GM18868 (cell line): ENCODE results near the gene SRCIN1.

Experiments
- ATAC-seq: cut with Tn5 transposase; IDR thresholded peaks from one replicate; pipeline ENCODE4 v1.9.1; 2021; ENCODE audit warnings: mild to moderate bottlenecking, moderate library complexity; ENCODE audit not compliant: unreplicated experiment

SRCIN1 gene

DNA sequence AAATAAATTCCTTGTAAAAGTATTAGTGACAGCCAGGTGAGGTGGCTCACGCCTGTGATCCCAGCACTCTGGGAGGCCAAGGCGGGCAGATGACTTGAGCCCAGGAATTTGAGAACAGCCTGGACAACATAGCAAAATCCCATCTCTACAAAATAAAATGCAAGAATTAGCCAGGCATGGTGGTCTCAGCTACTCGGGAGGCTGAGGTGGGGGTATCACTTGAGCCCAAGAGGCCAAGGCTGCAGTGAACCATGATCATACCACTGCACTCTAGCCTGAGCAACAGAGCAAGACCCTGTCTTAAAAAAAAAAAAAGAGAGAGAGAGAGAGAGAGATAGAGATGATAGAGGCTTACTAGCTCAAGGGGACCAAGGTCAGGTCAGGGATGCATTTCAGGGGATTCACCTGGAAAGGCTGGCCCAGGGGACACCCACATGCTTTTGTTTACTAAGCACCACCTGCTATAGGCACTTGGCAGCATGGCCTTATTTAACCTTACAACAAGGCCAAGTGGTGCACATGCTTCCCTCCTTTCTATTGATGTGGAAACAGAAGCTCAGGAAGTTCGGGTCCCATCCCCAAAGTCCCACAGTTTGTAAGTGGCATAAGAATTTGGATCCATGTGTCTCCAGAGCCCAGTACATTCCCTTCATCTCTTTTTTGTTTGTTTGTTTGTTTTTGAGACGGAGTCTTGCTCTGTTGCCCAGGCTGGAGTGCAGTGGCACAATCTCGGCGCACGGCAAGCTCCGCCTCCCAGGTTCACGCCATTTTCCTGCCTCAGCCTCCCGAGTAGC is 12.4 kb upstream of the SRCIN1 start:
- no peak for ATAC-seq

DNA sequence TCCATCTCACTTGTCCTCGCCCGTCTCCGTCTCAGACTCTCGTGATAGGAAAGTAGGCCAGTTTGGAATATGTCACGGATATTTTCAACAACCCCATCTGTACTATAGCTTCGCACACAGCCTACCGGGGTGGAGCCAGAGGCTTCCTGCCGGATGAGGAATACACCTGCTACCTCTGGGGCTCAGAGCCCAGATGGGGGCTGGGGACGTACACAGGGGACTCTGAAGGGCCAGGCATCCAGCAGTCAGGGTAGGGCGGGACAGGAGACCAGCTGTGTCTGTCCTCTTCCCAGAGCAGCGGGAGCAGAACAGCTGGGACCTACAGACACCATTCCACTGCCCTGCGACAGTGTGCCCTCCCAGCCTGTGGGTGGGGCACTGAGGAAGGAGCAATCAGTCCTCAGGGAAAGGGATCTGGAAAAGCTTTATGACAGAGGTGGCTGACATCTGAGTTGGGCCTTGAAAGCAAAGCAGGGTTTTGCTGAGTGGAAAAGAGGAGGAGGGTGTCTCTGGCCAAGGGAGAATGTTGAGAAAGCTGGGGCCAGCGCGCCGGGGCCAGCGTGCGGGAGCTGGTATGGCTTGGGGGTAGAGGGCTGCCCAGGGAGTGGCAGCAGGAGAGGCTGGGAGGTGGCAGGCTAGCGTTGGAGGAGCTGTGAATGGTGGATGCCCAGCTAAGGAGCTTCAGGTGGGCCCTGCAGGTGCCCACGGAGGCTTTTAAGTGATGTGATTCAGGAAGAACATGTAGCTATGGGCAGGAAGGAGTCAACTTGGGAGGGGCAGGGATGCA is 11.5 kb upstream of the SRCIN1 start:
- ATAC-seq: no peak

DNA sequence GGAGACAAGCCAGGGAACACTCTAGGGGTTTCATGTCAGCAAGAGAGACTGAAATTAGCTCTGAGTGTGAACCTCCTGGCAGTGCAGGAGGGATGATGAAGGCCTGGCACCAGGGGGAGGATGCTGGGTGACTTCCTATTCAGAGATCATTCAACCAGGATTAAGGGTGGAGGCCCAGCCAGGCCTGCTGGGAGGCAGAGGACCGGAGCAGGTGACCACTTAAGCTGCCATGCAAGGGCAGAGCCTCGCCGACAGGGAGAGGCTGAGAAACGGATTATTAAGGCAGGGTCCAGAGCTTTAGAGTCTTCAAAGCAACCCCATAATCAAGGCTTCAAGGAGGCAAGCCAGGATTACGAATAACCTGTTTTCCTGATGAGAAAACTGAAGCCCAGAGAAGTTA is 10.6 kb upstream of the SRCIN1 start:
- ATAC-seq: no peak

DNA sequence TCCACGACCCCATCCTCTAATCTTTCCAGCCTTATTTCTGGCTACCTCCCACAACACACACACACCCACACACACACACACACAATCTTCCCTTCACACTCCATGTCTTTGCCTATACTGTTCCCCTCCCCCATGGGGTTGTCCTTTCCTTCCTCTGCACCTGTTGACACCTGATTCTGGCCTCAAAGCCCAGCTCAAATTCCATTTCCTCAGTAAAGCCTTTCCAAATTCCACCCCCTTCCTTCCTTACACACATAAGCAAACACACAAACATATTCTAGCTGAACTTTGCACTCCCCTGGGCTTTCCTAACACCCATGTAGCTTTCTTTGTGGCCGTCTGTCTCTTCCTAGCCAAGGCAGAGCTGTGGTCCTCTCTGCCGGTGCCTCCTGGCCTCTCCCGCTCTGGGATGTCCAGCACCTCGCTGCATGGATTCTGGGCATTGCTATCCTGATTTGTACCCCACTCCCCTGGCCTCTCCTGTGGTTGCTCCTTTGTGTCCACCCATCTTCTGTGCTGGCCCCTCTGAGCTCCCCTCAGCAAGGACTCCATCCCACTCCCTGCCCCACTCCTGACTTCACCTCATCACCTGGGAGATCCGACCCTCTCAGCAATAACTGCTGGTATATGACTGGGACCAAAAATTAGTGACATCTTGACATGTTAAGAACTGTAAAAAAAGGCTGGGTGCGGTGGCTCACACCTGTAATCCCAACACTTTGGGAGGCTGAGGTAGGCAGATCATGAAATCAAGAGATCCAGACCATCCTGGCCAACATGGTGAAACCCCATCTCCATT is 8.4 kb upstream of the SRCIN1 start:
- ATAC-seq: no peak

DNA sequence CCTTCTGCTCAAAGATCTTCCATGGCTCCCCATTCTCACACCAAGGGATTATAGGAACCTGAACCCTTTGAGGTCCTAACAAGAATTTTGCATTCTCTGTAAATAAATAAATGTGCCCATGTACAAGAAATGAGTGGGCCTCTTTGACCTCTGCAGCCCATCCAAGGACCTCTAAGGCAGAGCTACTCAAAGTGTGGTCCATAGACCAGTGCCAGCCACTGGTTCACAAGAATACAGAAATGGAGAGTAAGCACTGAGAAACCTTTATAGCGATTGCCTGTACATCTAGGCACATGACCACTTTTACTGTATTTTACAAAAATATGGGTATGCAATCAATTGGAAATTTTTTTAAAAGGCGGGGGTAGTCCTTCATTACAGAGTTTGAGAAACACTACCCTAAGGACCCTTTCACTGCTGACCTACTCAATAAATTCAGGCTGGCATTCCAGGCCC is 7.8 kb upstream of the SRCIN1 start:
- ATAC-seq: no peak

DNA sequence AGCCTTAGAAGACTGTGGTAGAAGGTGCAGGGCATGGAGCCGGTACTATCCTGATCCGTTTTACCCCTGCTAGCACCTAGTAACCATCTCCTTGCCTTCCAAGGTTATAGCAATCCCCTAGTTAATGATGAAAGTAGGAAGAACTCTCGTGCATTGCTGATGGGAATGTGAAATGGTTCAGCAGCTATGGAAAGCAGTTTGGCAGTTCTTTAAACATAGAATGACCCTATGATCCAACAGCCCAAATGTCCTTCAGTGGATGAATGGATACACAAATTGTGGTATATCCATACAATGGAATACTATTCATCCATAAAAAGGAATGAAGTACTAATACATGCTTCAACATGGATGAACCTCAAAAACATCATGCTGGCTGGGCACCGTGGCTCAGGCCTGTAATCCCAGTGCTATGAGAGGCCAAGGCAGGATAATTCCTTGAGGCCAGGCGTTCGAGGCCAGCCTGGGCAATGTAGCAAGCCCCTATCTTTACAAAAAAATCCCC is 6.2 kb upstream of the SRCIN1 start:
- ATAC-seq: no peak

DNA sequence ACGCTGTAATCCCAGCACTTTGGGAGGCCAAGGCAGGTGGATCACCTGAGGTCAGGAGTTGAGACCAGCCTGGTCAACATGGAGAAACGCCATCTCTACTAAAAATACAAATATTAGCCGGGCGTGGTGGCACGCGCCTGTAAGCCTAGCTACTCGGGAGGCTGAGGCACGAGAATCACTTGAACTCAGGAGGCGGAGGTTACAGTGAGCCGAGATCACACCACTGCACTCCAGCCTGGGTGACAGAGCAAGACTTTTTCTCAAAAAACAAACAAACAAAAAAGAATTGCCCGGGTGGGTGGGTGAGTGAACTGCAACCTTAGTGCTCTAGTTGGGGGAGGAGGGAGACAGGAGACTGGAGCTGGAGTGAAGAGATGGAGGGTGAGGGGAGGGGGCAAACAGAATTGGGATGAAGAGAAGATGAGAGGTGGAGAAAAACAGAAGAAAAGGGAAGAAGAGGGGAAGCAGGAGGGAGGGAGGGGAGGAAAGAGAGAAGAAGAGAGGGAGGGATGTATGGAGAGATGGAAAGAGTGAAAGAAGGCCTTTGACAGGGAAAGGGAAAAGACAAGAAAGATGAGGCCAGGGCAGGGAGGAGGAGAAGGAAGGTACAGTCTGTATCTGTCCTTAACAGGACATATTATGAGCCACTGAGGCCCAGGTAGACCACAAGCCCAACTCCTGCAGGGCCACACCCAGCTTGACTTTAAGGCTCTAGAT is 5.5 kb upstream of the SRCIN1 start:
- no peak for ATAC-seq

DNA sequence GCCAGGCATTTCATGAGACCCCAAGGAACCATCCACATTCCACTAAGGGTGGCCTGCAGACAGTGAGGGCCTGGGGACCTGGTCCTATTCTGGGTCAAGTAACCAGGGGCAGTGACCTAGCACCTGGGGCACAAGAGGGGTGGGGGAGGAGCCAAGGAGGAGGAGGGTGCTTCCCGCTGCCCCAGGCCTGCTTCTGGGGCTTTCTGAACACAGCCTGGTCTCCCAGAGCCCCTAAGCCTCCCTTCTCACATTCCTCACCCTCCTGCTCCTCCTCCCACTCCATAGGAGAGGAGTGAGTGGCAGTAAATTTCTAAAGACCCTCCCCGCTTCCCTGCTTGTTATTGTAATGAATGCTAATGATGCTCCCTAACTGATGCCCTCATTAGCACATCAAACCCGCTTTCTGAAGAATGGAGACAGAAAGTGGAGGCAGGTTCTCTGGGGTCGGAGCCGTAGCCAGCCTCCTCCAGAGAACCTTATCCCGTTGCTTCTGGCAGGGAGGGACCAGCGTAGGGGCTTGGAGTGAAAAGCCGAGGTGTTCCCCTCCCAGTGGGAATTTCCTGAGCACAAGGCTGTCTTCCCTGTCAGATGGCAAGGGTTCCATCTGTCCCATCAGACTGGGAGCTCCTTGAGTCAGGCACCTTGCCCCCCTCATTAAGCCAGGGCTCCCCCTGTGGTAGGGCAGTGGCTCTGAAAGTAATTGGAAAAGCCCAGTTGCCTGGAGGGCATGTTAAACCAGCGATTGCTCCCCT is 3.7 kb upstream of the SRCIN1 start:
- ATAC-seq: no peak

DNA sequence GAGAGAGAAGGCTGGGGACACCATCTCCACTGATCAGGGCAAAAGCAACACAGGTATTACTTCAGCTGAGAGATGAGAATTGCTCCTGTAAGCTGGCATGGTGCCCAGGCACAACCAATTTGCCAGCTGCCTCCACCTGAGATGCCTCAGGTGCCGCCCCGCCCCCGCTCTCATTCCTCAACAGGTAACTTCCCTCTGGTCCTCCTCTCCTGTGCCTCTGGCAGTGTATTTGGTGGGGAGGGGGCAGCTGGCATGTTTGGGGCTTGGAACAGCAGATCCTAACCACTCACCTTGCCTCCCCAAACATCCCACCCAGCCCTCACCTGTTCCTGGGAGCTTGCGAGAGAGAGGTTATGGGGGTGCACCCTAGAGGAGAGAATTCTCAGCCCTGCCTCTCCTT is 2.9 kb upstream of the SRCIN1 start:
- ATAC-seq: no peak

DNA sequence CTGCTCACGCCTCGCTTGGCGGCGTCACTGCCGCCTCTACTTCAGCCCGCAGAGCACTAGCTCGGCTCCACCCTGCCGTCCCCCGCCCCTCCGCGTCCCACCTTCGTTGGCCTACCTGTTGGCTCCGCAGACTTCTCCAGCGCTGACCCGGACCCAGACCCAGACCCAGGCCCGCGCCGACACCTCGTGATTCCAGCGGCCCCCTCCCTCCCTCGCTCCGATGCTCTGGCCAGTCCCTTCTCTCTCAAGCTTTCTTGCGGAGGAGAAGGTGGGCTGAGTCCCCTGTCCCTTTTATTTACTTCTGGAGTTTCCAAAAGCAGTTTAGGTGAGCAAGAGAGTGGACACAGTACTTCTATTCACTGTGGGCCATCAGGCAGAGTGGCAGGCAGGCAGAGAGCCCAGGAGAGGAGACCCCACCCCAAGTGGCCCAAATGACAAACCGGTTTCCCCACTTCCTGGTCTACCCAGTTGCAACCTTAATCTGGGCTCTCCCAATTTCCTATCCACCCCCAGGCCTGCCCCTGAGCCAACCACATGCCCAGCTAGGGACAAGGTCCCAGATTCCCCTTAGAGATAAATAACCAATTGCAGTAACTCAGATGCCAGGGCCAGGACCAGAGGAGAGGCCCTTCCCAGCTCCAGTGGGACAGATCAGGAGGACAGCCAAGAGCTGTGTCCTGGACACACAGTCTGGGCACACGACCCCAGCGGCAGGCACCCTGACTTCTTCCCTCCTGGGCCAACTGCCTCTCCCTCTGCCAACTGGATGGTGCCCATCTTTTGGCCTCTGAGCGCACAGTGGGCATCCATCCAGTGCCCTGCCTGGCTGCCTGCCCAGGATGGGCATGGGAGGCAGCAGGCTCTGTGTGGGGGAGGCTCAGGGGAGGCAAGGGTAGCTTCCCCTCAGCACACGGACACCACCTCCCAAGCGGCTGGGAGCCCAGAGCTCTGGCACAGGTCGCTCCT is 1.2 kb upstream of the SRCIN1 start:
- no peak for ATAC-seq

DNA sequence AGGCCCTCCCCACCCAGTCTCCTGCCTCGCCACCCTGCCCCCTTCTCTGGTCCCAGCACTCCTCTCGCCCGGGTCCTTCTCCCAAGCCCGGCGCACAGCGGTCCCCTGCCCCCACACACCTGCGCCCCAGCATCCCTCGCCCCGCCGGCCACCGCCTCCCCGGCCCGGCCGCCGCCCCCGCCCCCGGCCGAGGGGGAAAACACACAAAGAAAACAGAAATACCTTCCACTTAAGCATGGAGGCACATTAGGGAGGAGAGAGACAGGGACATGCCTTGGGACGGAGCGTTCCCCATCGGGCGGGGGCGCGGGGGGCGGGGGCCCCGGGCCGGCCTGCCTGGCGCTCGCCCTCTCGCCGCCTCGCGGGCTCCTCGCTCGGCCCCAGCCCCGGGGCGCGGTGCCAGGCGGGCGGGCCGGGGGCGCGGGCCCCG is 326 bp downstream of the SRCIN1 start:
- no peak for ATAC-seq

DNA sequence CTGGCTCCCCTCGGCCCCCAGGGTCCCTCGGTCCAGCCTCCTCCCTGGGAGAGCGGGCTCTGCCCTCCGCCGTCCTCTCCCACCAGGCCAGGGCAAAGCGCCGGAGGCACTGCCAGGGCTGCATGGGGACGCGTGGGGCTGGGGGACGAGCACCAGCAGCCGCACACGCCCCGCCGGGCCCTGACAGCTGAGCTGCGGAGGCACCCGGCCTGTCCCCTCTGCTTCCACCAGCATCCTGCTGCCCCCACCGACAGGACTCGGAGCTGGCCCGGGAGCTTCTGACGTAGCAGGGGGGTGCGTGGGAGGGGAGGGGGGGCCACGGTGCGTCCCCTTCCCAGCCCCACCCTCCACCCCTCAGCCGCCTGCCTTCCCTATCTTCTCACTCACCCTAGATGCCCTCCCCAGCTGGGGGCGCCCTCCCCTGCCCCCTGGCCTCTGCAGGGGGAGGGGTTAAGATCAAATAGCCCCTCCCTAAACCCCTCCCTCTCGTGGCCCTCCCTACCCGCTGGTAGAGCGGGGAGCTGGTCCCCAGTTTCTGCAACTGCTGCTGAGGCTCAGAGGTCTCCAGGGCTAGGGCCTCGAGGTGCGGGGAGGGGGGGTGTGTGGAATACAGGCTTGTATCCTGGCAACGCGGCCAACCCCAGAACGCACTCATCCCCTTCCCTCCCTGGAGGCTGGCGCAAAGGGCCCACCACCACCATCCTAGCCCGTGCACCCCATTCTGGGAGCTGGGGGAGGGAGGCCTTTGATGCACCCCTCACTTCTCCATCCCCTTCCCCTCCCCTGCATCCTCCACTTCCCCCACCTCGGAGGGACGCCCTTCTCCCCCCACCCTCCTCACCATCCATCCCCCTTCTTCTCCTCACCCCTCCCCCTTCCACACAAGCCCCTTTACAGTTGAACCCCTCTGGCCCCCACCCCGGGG is 1.0 kb downstream of the SRCIN1 start:
- no peak for ATAC-seq

DNA sequence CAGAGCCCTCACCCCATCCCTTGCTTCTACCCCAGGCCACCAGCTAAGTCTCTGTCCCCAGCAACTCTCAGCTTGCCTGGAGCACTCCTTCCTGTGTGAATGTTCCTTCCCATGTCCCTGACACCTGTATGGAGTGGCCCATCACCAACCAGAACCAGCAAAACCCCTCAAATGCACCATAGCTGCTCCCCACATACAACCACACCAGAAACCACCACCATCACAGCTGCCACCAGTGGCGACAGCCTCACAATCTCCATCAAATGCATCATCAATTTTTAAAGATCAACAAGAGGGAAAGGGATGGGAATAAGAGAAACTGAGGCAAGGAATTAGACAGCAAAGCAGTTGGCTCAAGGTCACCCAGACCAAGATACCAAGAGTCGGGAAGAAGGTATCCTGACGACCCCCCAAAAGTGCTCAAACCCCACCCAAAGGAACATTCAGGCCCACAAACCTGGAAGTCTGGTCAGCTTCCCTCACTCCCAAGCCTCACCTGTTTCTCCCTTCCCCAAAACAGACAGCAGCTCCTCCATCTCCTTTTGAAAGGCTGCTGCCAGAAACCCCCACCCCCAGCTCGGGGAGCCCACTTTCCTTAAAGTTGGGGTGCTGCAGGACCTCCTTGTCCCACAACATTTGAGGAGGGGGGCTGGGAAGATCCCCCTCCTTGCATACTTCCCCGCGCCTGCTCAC is 1.8 kb downstream of the SRCIN1 start:
- no peak for ATAC-seq

DNA sequence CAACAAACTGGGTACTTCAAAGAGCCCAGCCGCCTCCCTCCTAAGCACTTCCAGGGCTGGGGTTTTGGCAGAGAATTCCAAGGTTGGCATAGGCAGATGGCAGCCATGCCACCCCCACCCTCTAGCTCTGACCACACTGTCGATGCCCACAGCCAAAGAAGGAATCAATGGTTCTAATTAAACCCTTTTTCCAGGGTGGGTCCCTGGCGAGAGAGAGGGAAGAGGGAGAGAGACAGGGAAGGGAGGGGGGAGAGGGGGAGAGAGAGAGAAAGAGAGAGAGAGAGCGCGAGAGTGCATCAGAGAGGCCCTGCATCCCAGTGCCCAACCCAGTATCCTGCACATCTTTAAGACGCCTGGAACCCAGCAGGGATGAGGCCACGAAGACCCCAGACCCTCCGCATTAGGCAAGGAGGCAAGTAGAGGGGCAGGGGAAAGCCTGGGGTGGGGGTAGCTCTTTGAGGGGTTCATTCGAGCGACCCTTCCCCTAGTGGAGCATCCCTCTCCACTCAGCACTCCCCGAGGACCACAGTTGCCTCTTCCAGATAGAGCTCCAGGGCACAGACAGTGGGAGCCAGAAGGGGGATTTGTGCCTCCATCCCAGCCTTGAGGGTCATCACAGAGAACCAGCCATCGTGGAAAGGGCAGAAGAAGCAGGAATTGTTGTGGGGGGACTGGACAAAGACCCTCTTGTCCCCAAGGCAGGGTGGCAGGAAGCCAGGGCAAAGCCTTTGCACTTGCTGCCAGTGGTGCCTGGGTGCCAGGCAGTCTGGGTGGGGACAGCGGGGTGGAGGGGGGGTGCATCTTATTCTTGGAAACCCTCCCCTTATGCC is 2.6 kb downstream of the SRCIN1 start:
- ATAC-seq: no peak

DNA sequence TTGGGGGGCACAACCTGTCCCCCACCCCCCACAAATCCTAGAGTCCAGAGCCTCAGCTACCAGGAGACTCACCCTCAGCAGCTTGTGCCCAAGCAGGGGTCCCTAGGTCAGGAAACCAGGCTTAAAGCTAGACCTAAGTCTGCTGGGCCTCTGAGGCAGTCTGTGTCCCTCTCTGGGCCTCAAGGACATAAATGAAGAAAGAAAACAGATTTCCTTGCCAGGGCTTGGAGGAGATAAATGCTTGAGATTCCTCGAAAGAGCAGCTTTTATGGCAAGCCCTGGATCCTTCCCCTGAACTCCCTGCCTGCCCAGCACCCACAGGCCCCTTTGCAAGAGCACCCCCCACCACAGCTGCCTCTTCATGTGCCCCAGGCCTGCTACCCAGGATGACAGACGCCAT is 3.3 kb downstream of the SRCIN1 start:
- ATAC-seq: no peak
